Tibial nerve (tissue), 4 donors: ENCODE measurements around the gene PIGS. TPM values are rescaled to one million over a fixed set of nuclear protein-coding genes. Genes with fewer than 3 reads are reported as not detected.

Experiments
- DNase-seq, 2 donors: peaks; one replicate each; pipeline ENCODE4 v3.0.0-alpha.2; 2019; ENCODE audit warnings: low spot score in 2 of 2
- H3K27ac ChIP-seq, 4 donors: fragments of 200-600 bp; sonication (generic) in 3 of 4; one replicate each; pipeline ENCODE4 v1.5.1; 2017 to 2019; ENCODE audit warnings: mild to moderate bottlenecking in 1 of 4
- H3K27me3 ChIP-seq, 2 donors: fragments of 200-600 bp; sonication (generic) in 1 of 2; one replicate each; pipeline versions ENCODE4 v1.5.1 to v1.6.0; 2017 to 2019
- H3K36me3 ChIP-seq, 3 donors: fragments of 200-600 bp; sonication (generic); one replicate each; pipeline ENCODE4 v1.5.1; 2018 to 2019
- H3K4me1 ChIP-seq, 4 donors: fragments of 200-600 bp; sonication (generic) in 3 of 4; one replicate each; pipeline ENCODE4 v1.5.1; 2017 to 2019
- H3K4me3 ChIP-seq, 4 donors: fragments of 200-600 bp; sonication (generic) in 3 of 4; one replicate each; pipeline ENCODE4 v1.5.1; 2017 to 2019; ENCODE audit warnings: mild to moderate bottlenecking in 1 of 4, moderate library complexity in 1 of 4
- H3K9me3 ChIP-seq, 4 donors: fragments of 200-600 bp; sonication (generic) in 3 of 4; one replicate each; pipeline ENCODE4 v1.5.1; 2017 to 2019
- CTCF ChIP-seq, 5 experiments: fragments of 200-600 bp in 3 of 5; fragments of 450-650 bp in 2 of 5; sonication (generic) in 3 of 5; IDR thresholded peaks; one replicate each; pipeline ENCODE4 v1.5.1; 2016 to 2019; ENCODE audit warnings: antibody characterized with exemption in 5 of 5, mild to moderate bottlenecking in 3 of 5, moderate library complexity in 2 of 5
- EP300 ChIP-seq, 2 donors: sonication (generic); formaldehyde crosslinking; IDR thresholded peaks; one replicate each; pipeline ENCODE4 v1.6.1; 2017; ENCODE audit warnings: antibody characterized with exemption in 2 of 2, mild to moderate bottlenecking in 1 of 2
- POLR2A ChIP-seq, 2 donors: fragments of 450-650 bp; IDR thresholded peaks; one replicate each; pipeline ENCODE4 v1.6.1; 2017; ENCODE audit warnings: antibody characterized with exemption in 2 of 2, mild to moderate bottlenecking in 2 of 2, moderate library complexity in 2 of 2
- WGBS, 2 donors: methylation state at CpG; one replicate each; pipeline ENCODE4 v1.1.5; 2018; 5-methylcytosine and 5-hydroxymethylcytosine counted together
- total RNA-seq, 4 donors: library from RNA; depleted of rRNA; stranded (reverse); fragments of >200 nt; gene quantifications; one replicate each; pipeline ENCODE4 v1.1.0, GENCODE V29; 2016

Gene PIGS
- total RNA-seq, 4 donors from 2014 or later: 62.2 to 82.4 (median 73.2) TPM

- Histone ChIP-seq H3K9me3 (no peaks in the 10 kb centered on the region), H3K36me3 (no peaks in the 10 kb centered on the region), H3K4me1 (no peaks in the 10 kb centered on the region), H3K27ac (no peak overlapping the region), H3K27me3 (no peaks in the 10 kb centered on the region), H3K4me3 (no peak overlapping the region)
- 77 to 84% methylated on average over 4 of the region's 4 CpGs for WGBS, 2 donors
- TF ChIP-seq POLR2A (IDR thresholded peaks at IDR 0.05) (no peak), CTCF (IDR thresholded peaks at IDR 0.05) (no peak), EP300 (IDR thresholded peaks at IDR 0.05) (no peak)
- DNase-seq: no peak
These were observed 41.1 kb downstream of the PIGS start for GRCh38 chr17:28530250-28530649.

- no peaks in the 10 kb centered on the region for H3K4me1 ChIP-seq
- H3K9me3 ChIP-seq: no peaks in the 10 kb centered on the region
- no peak for DNase-seq
- no peak overlapping the region for H3K4me3 ChIP-seq
- WGBS, 2 donors: 87 to 88% methylated on average over 3 of the region's 3 CpGs
- no peaks in the 10 kb centered on the region for H3K27me3 ChIP-seq
- TF ChIP-seq CTCF (IDR thresholded peaks at IDR 0.05) (no peak), EP300 (IDR thresholded peaks at IDR 0.05) (no peak), POLR2A (IDR thresholded peaks at IDR 0.05) (no peak)
- no peak overlapping the region for H3K27ac ChIP-seq
- no peaks in the 10 kb centered on the region for H3K36me3 ChIP-seq
These were observed 42.3 kb downstream of the PIGS start for GRCh38 chr17:28529013-28529400.

- WGBS, 2 donors: 66 to 67% methylated on average over 9 of the region's 9 CpGs
- no peak for DNase-seq
These were observed 42.9 kb downstream of the PIGS start for GRCh38 chr17:28528327-28529012.

GRCh38 chr17:28527859-28528258 is 43.5 kb downstream of the PIGS start:
- H3K4me3 ChIP-seq: no peak overlapping the region
- no peaks in the 10 kb centered on the region for H3K9me3 ChIP-seq
- H3K27ac ChIP-seq: no peak overlapping the region
- WGBS, 2 donors: 91 to 100% methylated on average over 2 of the region's 2 CpGs
- no peak for DNase-seq
- no peak for TF ChIP-seq CTCF (IDR thresholded peaks at IDR 0.05)
- no peak for TF ChIP-seq EP300 (IDR thresholded peaks at IDR 0.05)
- TF ChIP-seq POLR2A (IDR thresholded peaks at IDR 0.05): no peak
- H3K4me1 ChIP-seq: no peaks in the 10 kb centered on the region
- no peaks in the 10 kb centered on the region for H3K36me3 ChIP-seq
- H3K27me3 ChIP-seq: no peaks in the 10 kb centered on the region

More at GRCh38 chr17:28528327-28529012, 42.9 kb downstream of the PIGS start:
- Histone ChIP-seq H3K4me3 (no peak overlapping the region), H3K27ac (no peak overlapping the region), H3K4me1 (no peaks in the 10 kb centered on the region), H3K27me3 (no peaks in the 10 kb centered on the region), H3K36me3 (no peaks in the 10 kb centered on the region), H3K9me3 (no peaks in the 10 kb centered on the region)
- TF ChIP-seq POLR2A (IDR thresholded peaks at IDR 0.05) (no peak), CTCF (IDR thresholded peaks at IDR 0.05) (no peak), EP300 (IDR thresholded peaks at IDR 0.05) (no peak)

GRCh38 chr17:28527181-28527681 is 44.1 kb downstream of the PIGS start:
- no peaks in the 10 kb centered on the region for H3K9me3 ChIP-seq
- no peaks in the 10 kb centered on the region for H3K36me3 ChIP-seq
- TF ChIP-seq CTCF (IDR thresholded peaks at IDR 0.05): no peak
- TF ChIP-seq EP300 (IDR thresholded peaks at IDR 0.05): no peak
- no peaks in the 10 kb centered on the region for H3K4me1 ChIP-seq
- H3K27me3 ChIP-seq: no peaks in the 10 kb centered on the region
- H3K27ac ChIP-seq: no peak overlapping the region
- no peak overlapping the region for H3K4me3 ChIP-seq
- DNase-seq: no peak
- WGBS, 2 donors: 93 to 94% methylated on average over 2 of the region's 2 CpGs
